ENCODE measurements around the gene NFYA.
A peak's percentile ranks its signal among the peaks of the same experiment; 100 is the strongest.

GRCh38 chr6:41066867-41067304 is 5.9 kb upstream of the NFYA start:
- TF ChIP-seq CTCF (IDR thresholded peaks at IDR 0.05) (peak; percentile 52 to 78 (median 73)), POLR2A (IDR thresholded peaks at IDR 0.05) (no peak), EP300 (IDR thresholded peaks at IDR 0.05) (no peak)

Measured in ovary (tissue), 3 donors.